Measurements from ENCODE around the gene DNM3.
A peak's percentile ranks its signal among the peaks of the same experiment; 100 is the strongest.

Gene DNM3

GRCh38 chr1:171954361-171954760 is 113.1 kb downstream of the DNM3 start:
- TF ChIP-seq CTCF (IDR thresholded peaks at IDR 0.05; ENCODE audit: insufficient read depth, low read depth, low read length, missing control alignments) = no peak
- H3K4me3 ChIP-seq (ENCODE audit: low read length) = no peak overlapping the region
- DNase-seq (ENCODE audit: low read depth) = no peak

GRCh38 chr1:171961861-171962260 is 120.6 kb downstream of the DNM3 start:
- TF ChIP-seq CTCF (IDR thresholded peaks at IDR 0.05; ENCODE audit: insufficient read depth, low read depth, low read length, missing control alignments) = no peak
- H3K4me3 ChIP-seq (ENCODE audit: low read length) = no peak overlapping the region
- DNase-seq (ENCODE audit: low read depth) = no peak

GRCh38 chr1:171963762-171964161 is 122.5 kb downstream of the DNM3 start:
- DNase-seq (ENCODE audit: low read depth) = no peak
- TF ChIP-seq CTCF (IDR thresholded peaks at IDR 0.05; ENCODE audit: insufficient read depth, low read depth, low read length, missing control alignments) = no peak
- H3K4me3 ChIP-seq (ENCODE audit: low read length) = no peak overlapping the region

GRCh38 chr1:171965777-171966176 is 124.5 kb downstream of the DNM3 start:
- peak; percentile 54 for DNase-seq (ENCODE audit: low read depth)
- no peak overlapping the region for H3K4me3 ChIP-seq (ENCODE audit: low read length)
- no peak for TF ChIP-seq CTCF (IDR thresholded peaks at IDR 0.05; ENCODE audit: insufficient read depth, low read depth, low read length, missing control alignments)

GRCh38 chr1:171966426-171967220 is 125.3 kb downstream of the DNM3 start:
- peak; percentile 16 for DNase-seq (ENCODE audit: low read depth)
- TF ChIP-seq CTCF (IDR thresholded peaks at IDR 0.05; ENCODE audit: insufficient read depth, low read depth, low read length, missing control alignments) = no peak
- no peak overlapping the region for H3K4me3 ChIP-seq (ENCODE audit: low read length)

GRCh38 chr1:171969226-171969625 is 127.9 kb downstream of the DNM3 start:
- DNase-seq (ENCODE audit: low read depth) = no peak
- no peak overlapping the region for H3K4me3 ChIP-seq (ENCODE audit: low read length)

More at GRCh38 chr1:171969226-171969625, 127.9 kb downstream of the DNM3 start:
- TF ChIP-seq CTCF (IDR thresholded peaks at IDR 0.05; ENCODE audit: insufficient read depth, low read depth, low read length, missing control alignments) = no peak

Data from epithelial cell of esophagus (primary cell).